SK-N-SH treated with all-trans-retinoic acid at 6 μM for 48 hours (cell line): ENCODE results near the gene GPN1.

Experiments
- ATAC-seq: fragments of 200-7000 bp; cut with Tn5 transposase; 3 replicates; pipeline ENCODE4 v1.9.1; 2020; ENCODE audit warnings: mild to moderate bottlenecking, moderate library complexity
- ARNTL ChIP-seq: fragments of 450-650 bp; formaldehyde crosslinking; IDR thresholded peaks from 2 replicates; pipeline ENCODE4 v1.5.0; 2020; ENCODE audit warnings: low read depth, mild to moderate bottlenecking, moderate library complexity, borderline replicate concordance
- CREB5 ChIP-seq: fragments of 250-450 bp; sonication (Bioruptor Pico); IDR thresholded peaks from 2 replicates; pipeline ENCODE4 v1.5.1; 2020; ENCODE audit warnings: low read depth, mild to moderate bottlenecking, moderate library complexity
- CSDC2 ChIP-seq: fragments of 250-450 bp; sonication (Bioruptor Pico); IDR thresholded peaks from 2 replicates; pipeline ENCODE4 v1.5.0; 2020; ENCODE audit warnings: mild to moderate bottlenecking, moderate library complexity
- ESRRG ChIP-seq: fragments of 250-450 bp; sonication (Bioruptor Pico); IDR thresholded peaks from 2 replicates; pipeline ENCODE4 v1.6.1; 2021; ENCODE audit warnings: mild to moderate bottlenecking
- GLIS3 ChIP-seq: fragments of 250-450 bp; sonication (Bioruptor Pico); IDR thresholded peaks from 2 replicates; pipeline ENCODE4 v1.5.0; 2020; ENCODE audit warnings: mild to moderate bottlenecking, moderate library complexity
- ISL1 ChIP-seq: fragments of 250-450 bp; sonication (Bioruptor Pico); IDR thresholded peaks from 2 replicates; pipeline ENCODE4 v2.1.2; 2022; ENCODE audit warnings: mild to moderate bottlenecking, moderate library complexity
- PATZ1 ChIP-seq: fragments of 250-450 bp; sonication (Bioruptor Pico); IDR thresholded peaks from 2 replicates; pipeline ENCODE4 v1.8.0; 2020; ENCODE audit warnings: mild to moderate bottlenecking, moderate library complexity, borderline replicate concordance
- POU6F1 ChIP-seq: fragments of 250-450 bp; sonication (Bioruptor Pico); IDR thresholded peaks from 2 replicates; pipeline ENCODE4 v1.8.0; 2021; ENCODE audit warnings: low read depth, mild to moderate bottlenecking, moderate library complexity, borderline replicate concordance
- RARB ChIP-seq: fragments of 250-450 bp; sonication (Bioruptor Pico); IDR thresholded peaks from 2 replicates; pipeline ENCODE4 v1.8.0; 2021; ENCODE audit warnings: mild to moderate bottlenecking, moderate library complexity
- SNAI2 ChIP-seq: fragments of 250-450 bp; sonication (Bioruptor Pico); IDR thresholded peaks from 2 replicates; pipeline ENCODE4 v1.5.0; 2020; ENCODE audit warnings: mild to moderate bottlenecking, moderate library complexity
- TSHZ2 ChIP-seq: fragments of 250-450 bp; sonication (Bioruptor Pico); IDR thresholded peaks from 2 replicates; pipeline ENCODE4 v1.5.0; 2020; ENCODE audit warnings: mild to moderate bottlenecking, moderate library complexity
- ZC3H10 ChIP-seq: fragments of 250-450 bp; sonication (Bioruptor Pico); IDR thresholded peaks from 2 replicates; pipeline ENCODE4 v1.5.1; 2021; ENCODE audit warnings: mild to moderate bottlenecking, moderate library complexity
- ZFP3 ChIP-seq: fragments of 250-450 bp; sonication (Bioruptor Pico); IDR thresholded peaks from 2 replicates; pipeline ENCODE4 v1.5.0; 2020; ENCODE audit warnings: mild to moderate bottlenecking, moderate library complexity
- ZFP30 ChIP-seq: fragments of 450-650 bp; formaldehyde crosslinking; IDR thresholded peaks from 2 replicates; pipeline ENCODE4 v1.5.0; 2022; ENCODE audit warnings: mild to moderate bottlenecking, moderate library complexity
- ZNF8 ChIP-seq: fragments of 450-650 bp; formaldehyde crosslinking; IDR thresholded peaks from 2 replicates; pipeline ENCODE4 v1.5.0; 2020; ENCODE audit warnings: mild to moderate bottlenecking, moderate library complexity

The GPN1 gene

GRCh38 chr2:27583390-27583915 lies 45.4 kb upstream of the GPN1 start:
- ATAC-seq, result peak; percentile 33

GRCh38 chr2:27584597-27584996 lies 44.3 kb upstream of the GPN1 start:
- ATAC-seq, result no peak
- TF ChIP-seq RARB (CRISPR knock-in tag), result no peak

More at GRCh38 chr2:27583390-27583915, 45.4 kb upstream of the GPN1 start:
- TF ChIP-seq CREB5, result 0 out of 2 replicates have a peak, but pooled peaks have one; percentile 32
- no peak for TF ChIP-seq ARNTL (CRISPR knock-in tag)

GRCh38 chr2:27587025-27587424 lies 41.8 kb upstream of the GPN1 start:
- no peak for ATAC-seq

GRCh38 chr2:27588308-27588707 lies 40.5 kb upstream of the GPN1 start:
- TF ChIP-seq ESRRG, result no peak
- no peak for TF ChIP-seq ZFP3
- no peak for TF ChIP-seq SNAI2 (CRISPR knock-in tag)
- TF ChIP-seq ZNF8, result no peak
- TF ChIP-seq ISL1 (CRISPR knock-in tag), result no peak
- TF ChIP-seq CSDC2 (CRISPR knock-in tag), result no peak
- TF ChIP-seq ZFP30 (CRISPR knock-in tag), result no peak
- no peak for TF ChIP-seq PATZ1 (CRISPR knock-in tag)
- no peak for TF ChIP-seq TSHZ2 (CRISPR knock-in tag)
- no peak for TF ChIP-seq RARB (CRISPR knock-in tag)
- no peak for TF ChIP-seq GLIS3 (CRISPR knock-in tag)
- no peak for TF ChIP-seq ZC3H10 (CRISPR knock-in tag)
- TF ChIP-seq POU6F1, result no peak
- TF ChIP-seq CREB5, result no peak
- no peak for TF ChIP-seq ARNTL (CRISPR knock-in tag)
- TF ChIP-seq, all 23 proteins: peak for 0
- no peak for ATAC-seq

More at GRCh38 chr2:27587025-27587424, 41.8 kb upstream of the GPN1 start:
- no peak for TF ChIP-seq PATZ1 (CRISPR knock-in tag)
- TF ChIP-seq ZFP30 (CRISPR knock-in tag), result no peak
- no peak for TF ChIP-seq SNAI2 (CRISPR knock-in tag)
- no peak for TF ChIP-seq ISL1 (CRISPR knock-in tag)
